ENCODE data around the gene EPB41.

DNA sequence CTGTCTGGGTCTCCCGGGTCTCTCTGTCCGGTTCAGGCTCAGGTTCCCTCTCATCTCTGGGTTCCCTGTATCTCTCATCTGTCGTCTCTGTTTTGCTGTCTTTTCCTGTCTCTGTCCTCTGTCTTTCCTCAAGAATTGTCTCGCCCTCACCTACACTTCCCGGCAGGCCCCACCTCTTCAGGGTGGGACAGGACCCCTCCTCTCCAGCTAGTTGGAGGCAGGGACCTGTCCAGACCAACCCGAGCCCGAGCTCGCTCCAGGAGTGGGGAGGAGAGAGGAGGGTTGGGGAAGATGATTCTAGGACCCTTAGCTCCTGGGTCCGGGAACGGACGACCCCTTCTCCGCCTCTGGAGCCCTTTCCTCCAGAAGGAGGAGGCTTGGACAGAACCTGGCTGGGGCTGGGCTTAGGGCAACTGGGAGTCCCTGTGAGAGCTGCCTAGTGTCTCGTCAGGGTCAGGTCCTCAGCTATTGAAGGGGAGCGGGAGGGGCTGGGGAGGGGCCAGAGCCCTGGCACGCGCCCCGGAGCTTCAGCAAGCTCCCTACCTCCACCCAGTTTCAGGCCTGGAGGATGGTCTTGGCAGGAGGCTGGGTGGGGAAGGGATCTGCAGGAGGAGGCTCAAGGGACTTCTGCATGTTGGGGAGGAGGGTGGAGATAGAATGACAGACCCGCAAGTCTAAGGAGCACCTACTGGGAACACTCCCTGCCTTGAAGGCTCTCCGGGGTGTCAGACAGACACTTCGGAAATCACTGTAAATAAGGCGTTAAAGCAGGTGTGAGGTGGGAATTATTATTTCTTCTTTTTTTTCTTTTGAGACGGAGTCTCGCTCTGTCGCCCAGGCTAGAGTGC is 26.3 kb upstream of the EPB41 start:
- TF ChIP-seq, protein P1, sequence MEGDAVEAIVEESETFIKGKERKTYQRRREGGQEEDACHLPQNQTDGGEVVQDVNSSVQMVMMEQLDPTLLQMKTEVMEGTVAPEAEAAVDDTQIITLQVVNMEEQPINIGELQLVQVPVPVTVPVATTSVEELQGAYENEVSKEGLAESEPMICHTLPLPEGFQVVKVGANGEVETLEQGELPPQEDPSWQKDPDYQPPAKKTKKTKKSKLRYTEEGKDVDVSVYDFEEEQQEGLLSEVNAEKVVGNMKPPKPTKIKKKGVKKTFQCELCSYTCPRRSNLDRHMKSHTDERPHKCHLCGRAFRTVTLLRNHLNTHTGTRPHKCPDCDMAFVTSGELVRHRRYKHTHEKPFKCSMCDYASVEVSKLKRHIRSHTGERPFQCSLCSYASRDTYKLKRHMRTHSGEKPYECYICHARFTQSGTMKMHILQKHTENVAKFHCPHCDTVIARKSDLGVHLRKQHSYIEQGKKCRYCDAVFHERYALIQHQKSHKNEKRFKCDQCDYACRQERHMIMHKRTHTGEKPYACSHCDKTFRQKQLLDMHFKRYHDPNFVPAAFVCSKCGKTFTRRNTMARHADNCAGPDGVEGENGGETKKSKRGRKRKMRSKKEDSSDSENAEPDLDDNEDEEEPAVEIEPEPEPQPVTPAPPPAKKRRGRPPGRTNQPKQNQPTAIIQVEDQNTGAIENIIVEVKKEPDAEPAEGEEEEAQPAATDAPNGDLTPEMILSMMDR (conservative IDR thresholded peaks at IDR 0.05 in 1 of 2, IDR thresholded peaks at IDR 0.05 in 1 of 2; ENCODE audit: extremely low read depth in 1 of 2, insufficient read depth in 1 of 2, low read depth in 1 of 2, low read length in 2 of 2): no peak
- TF ChIP-seq EZH2 (IDR thresholded peaks at IDR 0.05; ENCODE audit: borderline replicate concordance, low read length): no peak

Data from mammary epithelial cell (primary cell).